Endothelial cell (in vitro differentiated cells): ENCODE measurements around the gene ENDOU. TPM values are rescaled to one million over a fixed set of nuclear protein-coding genes. Genes with fewer than 3 reads are reported as not detected.

ENCODE experiments used
- DNase-seq: peaks from one replicate; pipeline ENCODE4 v3.0.0; 2021; ENCODE audit warnings: low spot score
- H3K27ac Mint-ChIP-seq: one replicate; pipeline ENCODE4 v1.8.0; 2021; ENCODE audit warnings: mixed read lengths, inconsistent platforms; ENCODE audit not compliant: unreplicated experiment
- H3K27me3 Mint-ChIP-seq: one replicate; pipeline ENCODE4 v1.8.0; 2021; ENCODE audit warnings: mild to moderate bottlenecking, moderate library complexity, mixed read lengths, inconsistent platforms; ENCODE audit not compliant: unreplicated experiment
- H3K36me3 Mint-ChIP-seq: one replicate; pipeline ENCODE4 v1.8.0; 2021; ENCODE audit warnings: mild to moderate bottlenecking, low read depth, mixed read lengths, inconsistent platforms; ENCODE audit not compliant: unreplicated experiment
- H3K4me1 Mint-ChIP-seq: one replicate; pipeline ENCODE4 v1.8.0; 2021; ENCODE audit warnings: mild to moderate bottlenecking, mixed read lengths, inconsistent platforms; ENCODE audit not compliant: unreplicated experiment
- H3K4me3 Mint-ChIP-seq: one replicate; pipeline ENCODE4 v1.8.0; 2021; ENCODE audit warnings: mild to moderate bottlenecking, mixed read lengths, inconsistent platforms; ENCODE audit not compliant: unreplicated experiment
- H3K9me3 Mint-ChIP-seq: one replicate; pipeline ENCODE4 v1.8.0; 2021; ENCODE audit warnings: mixed read lengths, inconsistent platforms; ENCODE audit not compliant: unreplicated experiment
- CTCF ChIP-seq: fragments of 200-600 bp; sonication (generic); IDR thresholded peaks from one replicate; pipeline ENCODE4 v1.5.0; 2021; ENCODE audit warnings: antibody characterized with exemption; ENCODE audit not compliant: unreplicated experiment
- total RNA-seq: library from RNA; stranded (reverse); fragmentation: NEBNext Ultra II Directional; extraction: Animal tissue kit (Norgen Biotek cat#: 25700); gene quantifications from one replicate; pipeline ENCODE4 v1.2.1, GENCODE V29; 2021; ENCODE audit not compliant: unreplicated experiment

ENDOU gene
- total RNA-seq, 1 donor from 2014 or later: 1.6 TPM

- no peak overlapping the region for H3K27ac Mint-ChIP-seq
- no peak overlapping the region for H3K4me3 Mint-ChIP-seq
- no peak for DNase-seq
- no peaks in the 10 kb centered on the region for H3K9me3 Mint-ChIP-seq
- H3K27me3 Mint-ChIP-seq: peaks cover 12% of the 10 kb centered on the region
- H3K36me3 Mint-ChIP-seq: peaks cover 24% of the 10 kb centered on the region
- H3K4me1 Mint-ChIP-seq: peaks cover 27% of the 10 kb centered on the region
- TF ChIP-seq CTCF: no peak
These were observed 7.2 kb upstream of the ENDOU start for GRCh38 chr12:47732504-47732903.

- no peak overlapping the region for H3K27ac Mint-ChIP-seq
- DNase-seq: no peak
These were observed 6.4 kb upstream of the ENDOU start for GRCh38 chr12:47731723-47732122.

GRCh38 chr12:47730341-47730744 is 5.1 kb upstream of the ENDOU start:
- peaks cover 12% of the 10 kb centered on the region for H3K27me3 Mint-ChIP-seq
- H3K4me3 Mint-ChIP-seq: no peak overlapping the region

More at GRCh38 chr12:47731723-47732122, 6.4 kb upstream of the ENDOU start:
- no peaks in the 10 kb centered on the region for H3K9me3 Mint-ChIP-seq
- no peak overlapping the region for H3K4me3 Mint-ChIP-seq
- TF ChIP-seq CTCF: no peak
- H3K36me3 Mint-ChIP-seq: peaks cover 18% of the 10 kb centered on the region
- H3K27me3 Mint-ChIP-seq: peaks cover 12% of the 10 kb centered on the region
- peaks cover 24% of the 10 kb centered on the region for H3K4me1 Mint-ChIP-seq

GRCh38 chr12:47729233-47729632 is 3.9 kb upstream of the ENDOU start:
- no peak for TF ChIP-seq CTCF
- H3K27ac Mint-ChIP-seq: no peak overlapping the region
- H3K4me3 Mint-ChIP-seq: no peak overlapping the region
- peaks cover 8% of the 10 kb centered on the region for H3K4me1 Mint-ChIP-seq
- peaks cover 15% of the 10 kb centered on the region for H3K36me3 Mint-ChIP-seq
- no peak for DNase-seq
- H3K9me3 Mint-ChIP-seq: no peaks in the 10 kb centered on the region
- H3K27me3 Mint-ChIP-seq: peaks cover 17% of the 10 kb centered on the region

More at GRCh38 chr12:47730341-47730744, 5.1 kb upstream of the ENDOU start:
- no peak for TF ChIP-seq CTCF
- Mint-ChIP-seq H3K27ac (no peak overlapping the region), H3K9me3 (no peaks in the 10 kb centered on the region), H3K4me1 (peaks cover 19% of the 10 kb centered on the region), H3K36me3 (peaks cover 18% of the 10 kb centered on the region)
- no peak for DNase-seq

- Mint-ChIP-seq H3K27ac (no peak overlapping the region), H3K36me3 (peaks cover 14% of the 10 kb centered on the region), H3K4me3 (no peak overlapping the region), H3K27me3 (peaks cover 12% of the 10 kb centered on the region), H3K4me1 (peaks cover 6% of the 10 kb centered on the region), H3K9me3 (no peaks in the 10 kb centered on the region)
- DNase-seq: no peak
- no peak for TF ChIP-seq CTCF
These were observed 603 bp upstream of the ENDOU start for GRCh38 chr12:47725893-47726292.
